PFSK-1 (cell line): ENCODE measurements around the gene HSF2BP.

ENCODE experiments used
- FOXP2 ChIP-seq: optimal IDR thresholded peaks from 2 replicates; pipeline ENCODE3; 2011; ENCODE audit warnings: borderline replicate concordance, control low read depth, inconsistent platforms; ENCODE audit not compliant: insufficient read depth; ENCODE audit errors: extremely low read length, extremely low read depth
- POLR2AphosphoS5 ChIP-seq: IDR thresholded peaks from 2 replicates; pipeline ENCODE4 v1.6.1; 2012; ENCODE audit warnings: low read depth, mild to moderate bottlenecking, control low read depth, low read length, moderate library complexity
- REST ChIP-seq, 2 experiments: IDR thresholded peaks; 2 replicates each; pipeline versions ENCODE4 v1.6.1 to v1.8.0; 2011 to 2012; ENCODE audit warnings: low read depth in 2 of 2, low read length in 2 of 2, control low read depth in 1 of 2, inconsistent platforms in 1 of 2, mild to moderate bottlenecking in 1 of 2, moderate library complexity in 1 of 2; ENCODE audit not compliant: insufficient read depth in 1 of 2
- SIN3A ChIP-seq: IDR thresholded peaks from 2 replicates; pipeline ENCODE4 v1.6.1; 2012; ENCODE audit warnings: mild to moderate bottlenecking, low read length, moderate library complexity, borderline replicate concordance; ENCODE audit not compliant: insufficient read depth
- TAF1 ChIP-seq: IDR thresholded peaks from 2 replicates; pipeline ENCODE4 v1.6.1; 2012; ENCODE audit warnings: low read length, control low read depth, borderline replicate concordance; ENCODE audit not compliant: insufficient read depth

The HSF2BP gene

DNA sequence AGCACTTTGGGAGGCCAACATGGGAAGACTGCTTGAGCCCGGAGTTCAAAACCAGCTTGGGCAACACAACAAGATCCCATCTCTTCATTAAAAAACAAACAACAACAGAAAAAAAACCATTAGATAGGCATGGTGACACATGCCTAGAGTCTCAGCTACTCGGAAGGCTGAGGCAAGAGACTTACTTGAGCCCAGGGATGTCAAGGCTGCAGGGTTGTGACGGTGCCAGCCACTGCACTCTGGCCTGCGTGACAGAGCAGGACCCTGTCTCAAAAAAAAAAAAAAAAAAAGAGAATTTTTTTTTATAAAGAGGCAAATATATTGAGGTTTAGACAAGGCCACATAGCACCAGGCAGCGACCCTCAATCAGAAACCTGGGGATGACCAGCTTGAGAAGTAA, 62.7 kb downstream of the HSF2BP start:
- no peak for TF ChIP-seq REST (IDR thresholded peaks at IDR 0.05; ENCODE audit: insufficient read depth in 1 of 2, low read depth in 2 of 2, low read length in 2 of 2)
- TF ChIP-seq FOXP2, result no peak

- TF ChIP-seq REST (IDR thresholded peaks at IDR 0.05; ENCODE audit: insufficient read depth in 1 of 2, low read depth in 2 of 2, low read length in 2 of 2) (no peak), TAF1 (no peak), SIN3A (no peak), POLR2AphosphoS5 (no peak), FOXP2 (no peak)
Measured at GRCh38 chr21:43593078-43593477, 66.2 kb downstream of the HSF2BP start.

GRCh38 chr21:43591571-43591970, 67.7 kb downstream of the HSF2BP start:
- TF ChIP-seq REST (IDR thresholded peaks at IDR 0.05; ENCODE audit: insufficient read depth in 1 of 2, low read depth in 2 of 2, low read length in 2 of 2) (no peak; a peak in 1 of 4 replicates), TAF1 (no peak), FOXP2 (peak; percentile 63)

DNA sequence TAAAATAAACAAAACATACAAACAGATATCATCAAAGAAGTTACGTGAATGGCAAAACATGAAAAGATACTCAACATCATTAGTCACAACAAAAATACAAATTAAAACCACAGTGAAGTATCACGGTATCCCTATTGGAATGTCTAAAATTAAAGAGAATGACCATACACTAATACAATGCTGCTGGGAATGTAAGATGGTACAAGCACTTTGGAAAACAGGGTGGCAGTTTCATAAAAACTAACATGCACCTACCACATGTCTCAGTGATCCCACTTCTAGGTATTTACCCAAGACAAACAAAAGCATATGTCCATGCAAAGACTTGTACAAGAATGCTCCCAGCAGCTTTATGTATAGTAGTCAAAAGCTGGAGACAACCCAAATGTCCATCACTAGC, 69.1 kb downstream of the HSF2BP start:
- TF ChIP-seq FOXP2 (no peak), POLR2AphosphoS5 (no peak), REST (IDR thresholded peaks at IDR 0.05; ENCODE audit: insufficient read depth in 1 of 2, low read depth in 2 of 2, low read length in 2 of 2) (no peak), TAF1 (no peak)

GRCh38 chr21:43588957-43589356, 70.3 kb downstream of the HSF2BP start:
- no peak for TF ChIP-seq TAF1
- TF ChIP-seq REST (IDR thresholded peaks at IDR 0.05; ENCODE audit: insufficient read depth in 1 of 2, low read depth in 2 of 2, low read length in 2 of 2), result no peak
- no peak for TF ChIP-seq FOXP2
- no peak for TF ChIP-seq SIN3A
- no peak for TF ChIP-seq POLR2AphosphoS5
